Activated CD8-positive, alpha-beta T cell treated with anti-CD3 and anti-CD28 coated beads for 36 hours (primary cell): ENCODE data around the gene AOPEP. TPM values are rescaled to one million over a fixed set of nuclear protein-coding genes. Genes with fewer than 3 reads are reported as not detected.

ENCODE experiments used
- ATAC-seq: fragments of 200-7000 bp; cut with Tn5 transposase; one replicate; pipeline ENCODE4 v1.10.0; 2021; ENCODE audit warnings: mild to moderate bottlenecking, moderate library complexity
- CTCF ChIA-PET: fragments of 350-600 bp; sonication (Branson Sonifier 250); formaldehyde crosslinking; loops from one replicate; lab custom pipeline; 2021; ENCODE audit warnings: antibody characterized with exemption; lab: Charles Lee
- POLR2A ChIA-PET: fragments of 350-600 bp; sonication (Branson Sonifier 250); formaldehyde crosslinking; loops from one replicate; lab custom pipeline; 2021; ENCODE audit warnings: antibody characterized with exemption; lab: Charles Lee
- DNase-seq: peaks from one replicate; pipeline ENCODE4 v3.0.0-alpha.2; 2020
- H3K27ac Mint-ChIP-seq: one replicate; pipeline ENCODE4 v1.8.0; 2021; ENCODE audit warnings: mild to moderate bottlenecking, mixed read lengths
- H3K27me3 Mint-ChIP-seq: one replicate; pipeline ENCODE4 v1.8.0; 2021; ENCODE audit warnings: mixed read lengths
- H3K36me3 Mint-ChIP-seq: one replicate; pipeline ENCODE4 v1.8.0; 2021; ENCODE audit warnings: low read depth, mixed read lengths
- H3K4me1 Mint-ChIP-seq: one replicate; pipeline ENCODE4 v1.8.0; 2021; ENCODE audit warnings: low read depth, mixed read lengths
- H3K4me3 Mint-ChIP-seq: one replicate; pipeline ENCODE4 v1.8.0; 2021; ENCODE audit warnings: mild to moderate bottlenecking, moderate library complexity, mixed read lengths
- H3K9me3 Mint-ChIP-seq: one replicate; pipeline ENCODE4 v1.8.0; 2021; ENCODE audit warnings: mixed read lengths
- CTCF ChIP-seq: fragments of 200-600 bp; IDR thresholded peaks from one replicate; pipeline ENCODE4 v1.8.0; 2022; ENCODE audit warnings: antibody characterized with exemption, mild to moderate bottlenecking
- intact Hi-C: fragments of 100-400 bp; cut with micrococcal nuclease; formaldehyde crosslinking; loops from one replicate; pipeline ENCODE4 v1.10.0; 2022
- total RNA-seq, 2 experiments: library from RNA; stranded (reverse); gene quantifications; one replicate each; pipeline ENCODE4 v1.2.3, GENCODE V29; 2021

AOPEP gene
- total RNA-seq, 2 experiments from 2014 or later: 7.1 to 8.7 TPM

DNA sequence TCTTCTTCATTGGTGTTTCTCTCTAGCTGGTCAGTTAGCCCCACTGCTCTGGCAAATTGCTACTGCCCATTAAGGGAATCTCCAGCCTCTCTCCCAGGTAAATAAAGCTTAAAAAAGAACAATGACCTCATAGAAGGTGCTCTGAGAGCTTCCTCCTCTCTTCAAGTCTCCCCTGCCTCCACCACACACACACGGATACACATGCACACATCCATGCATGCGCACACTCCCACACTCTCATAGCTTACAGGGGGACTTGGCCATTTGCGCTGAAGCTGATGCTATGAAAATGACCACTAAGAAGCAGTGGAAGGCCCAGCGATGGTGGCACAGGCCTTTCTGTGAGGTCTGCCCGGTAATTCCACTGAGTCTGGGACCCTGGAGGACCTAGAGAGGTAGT is 250.9 kb downstream of the AOPEP start:
- Mint-ChIP-seq H3K4me1 (peaks cover 3% of the 10 kb centered on the region), H3K4me3 (no peak overlapping the region), H3K27me3 (no peaks in the 10 kb centered on the region), H3K27ac (no peak overlapping the region), H3K9me3 (no peaks in the 10 kb centered on the region), H3K36me3 (no peaks in the 10 kb centered on the region)
- ATAC-seq (no peak), DNase-seq (no peak)
- TF ChIP-seq CTCF: no peak
- ChIA-PET POLR2A (no interaction called here), CTCF (no interaction called here)
- intact Hi-C loops: no loop called here

GRCh38 chr9:94979904-94980507 is 253.5 kb downstream of the AOPEP start:
- Mint-ChIP-seq H3K27me3 (no peaks in the 10 kb centered on the region), H3K27ac (no peak overlapping the region), H3K36me3 (peaks cover 3% of the 10 kb centered on the region), H3K4me3 (no peak overlapping the region), H3K9me3 (no peaks in the 10 kb centered on the region), H3K4me1 (peaks cover 8% of the 10 kb centered on the region)
- TF ChIP-seq CTCF: no peak
- ChIA-PET POLR2A (interaction anchor here (1.4 kb wide), 1 partner anchor 164 kb away, joined by 4 read pairs; no protein-coding TSS in a partner anchor), CTCF (no interaction called here)
- ATAC-seq (no peak), DNase-seq (no peak)
- intact Hi-C loops: no loop called here

- no peak for TF ChIP-seq CTCF
Measured at GRCh38 chr9:94980947-94981722, 254.6 kb downstream of the AOPEP start.

GRCh38 chr9:94981723-94982090 is 255.2 kb downstream of the AOPEP start:
- CTCF ChIA-PET: no interaction called here
- intact Hi-C loops: no loop called here
- no peaks in the 10 kb centered on the region for H3K27me3 Mint-ChIP-seq
- ATAC-seq: no peak
- POLR2A ChIA-PET: no interaction called here
- no peak for TF ChIP-seq CTCF
- peaks cover 8% of the 10 kb centered on the region for H3K4me1 Mint-ChIP-seq
- no peaks in the 10 kb centered on the region for H3K9me3 Mint-ChIP-seq
- H3K4me3 Mint-ChIP-seq: no peak overlapping the region
- DNase-seq: no peak
- H3K27ac Mint-ChIP-seq: no peak overlapping the region
- peaks cover 3% of the 10 kb centered on the region for H3K36me3 Mint-ChIP-seq

More at GRCh38 chr9:94980947-94981722, 254.6 kb downstream of the AOPEP start:
- Mint-ChIP-seq H3K36me3 (peaks cover 3% of the 10 kb centered on the region), H3K4me1 (peaks cover 8% of the 10 kb centered on the region), H3K27me3 (no peaks in the 10 kb centered on the region), H3K9me3 (no peaks in the 10 kb centered on the region), H3K27ac (no peak overlapping the region), H3K4me3 (no peak overlapping the region)
- CTCF ChIA-PET: no interaction called here
- intact Hi-C loops: no loop called here
- no peak for ATAC-seq
- POLR2A ChIA-PET: interaction anchor here (0.5 to 1.4 kb wide), 2 partner anchors 30 to 165 kb away, joined by 3 to 4 read pairs; no protein-coding TSS in a partner anchor
- DNase-seq: no peak

GRCh38 chr9:94982211-94982610 is 255.7 kb downstream of the AOPEP start:
- Mint-ChIP-seq H3K4me1 (peaks cover 8% of the 10 kb centered on the region), H3K4me3 (no peak overlapping the region), H3K9me3 (no peaks in the 10 kb centered on the region), H3K27ac (no peak overlapping the region), H3K27me3 (no peaks in the 10 kb centered on the region), H3K36me3 (peaks cover 3% of the 10 kb centered on the region)
- ChIA-PET CTCF (no interaction called here), POLR2A (no interaction called here)
- ATAC-seq (no peak), DNase-seq (peak; percentile 4)
- intact Hi-C loops: no loop called here
- TF ChIP-seq CTCF: no peak
